ENCODE data around the gene SLC6A13. TPM values are rescaled to one million over a fixed set of nuclear protein-coding genes. Genes with fewer than 3 reads are reported as not detected.

SLC6A13 gene
- total RNA-seq, 3 donors from 2014 or later = 1.3 TPM; not detected in 2

DNA sequence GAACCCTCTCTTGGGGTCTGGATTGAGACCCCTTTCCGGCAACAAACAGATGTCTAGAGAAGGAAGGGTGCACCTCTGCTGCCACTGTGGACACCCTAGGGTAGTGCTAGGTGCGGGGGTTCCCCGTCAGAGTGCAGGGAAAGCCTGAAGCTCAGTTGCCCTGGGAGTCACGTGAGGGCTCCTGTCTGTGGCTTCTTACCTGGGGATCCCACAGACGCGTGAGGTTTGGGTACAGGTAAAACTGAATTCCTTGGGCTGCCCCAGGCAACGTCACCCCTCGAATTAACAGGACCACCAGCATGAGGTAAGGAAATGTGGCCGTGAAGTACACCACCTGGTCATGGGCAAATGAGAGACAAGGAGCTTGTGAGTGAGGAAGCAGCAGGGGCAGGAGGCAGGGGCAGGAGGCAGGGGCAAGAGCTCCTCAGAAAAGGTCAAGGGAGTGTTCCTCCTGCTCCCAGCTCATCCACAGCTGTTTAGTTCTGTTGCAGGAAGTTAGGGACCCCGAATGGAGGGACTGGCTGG is 27.7 kb downstream of the SLC6A13 start:
- TF ChIP-seq POLR2AphosphoS5 (IDR thresholded peaks at IDR 0.05) (no peak), POLR2A (IDR thresholded peaks at IDR 0.05) (no peak)
- TF ChIP-seq, protein P1, sequence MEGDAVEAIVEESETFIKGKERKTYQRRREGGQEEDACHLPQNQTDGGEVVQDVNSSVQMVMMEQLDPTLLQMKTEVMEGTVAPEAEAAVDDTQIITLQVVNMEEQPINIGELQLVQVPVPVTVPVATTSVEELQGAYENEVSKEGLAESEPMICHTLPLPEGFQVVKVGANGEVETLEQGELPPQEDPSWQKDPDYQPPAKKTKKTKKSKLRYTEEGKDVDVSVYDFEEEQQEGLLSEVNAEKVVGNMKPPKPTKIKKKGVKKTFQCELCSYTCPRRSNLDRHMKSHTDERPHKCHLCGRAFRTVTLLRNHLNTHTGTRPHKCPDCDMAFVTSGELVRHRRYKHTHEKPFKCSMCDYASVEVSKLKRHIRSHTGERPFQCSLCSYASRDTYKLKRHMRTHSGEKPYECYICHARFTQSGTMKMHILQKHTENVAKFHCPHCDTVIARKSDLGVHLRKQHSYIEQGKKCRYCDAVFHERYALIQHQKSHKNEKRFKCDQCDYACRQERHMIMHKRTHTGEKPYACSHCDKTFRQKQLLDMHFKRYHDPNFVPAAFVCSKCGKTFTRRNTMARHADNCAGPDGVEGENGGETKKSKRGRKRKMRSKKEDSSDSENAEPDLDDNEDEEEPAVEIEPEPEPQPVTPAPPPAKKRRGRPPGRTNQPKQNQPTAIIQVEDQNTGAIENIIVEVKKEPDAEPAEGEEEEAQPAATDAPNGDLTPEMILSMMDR (IDR thresholded peaks at IDR 0.05) = no peak
- Histone ChIP-seq H3K27me3 (no peaks in the 10 kb centered on the region), H3K27ac (no peak overlapping the region), H3K9me3 (peaks cover 13 to 14% of the 10 kb centered on the region in 2 donors), H3K36me3 (no peaks in the 10 kb centered on the region), H3K4me1 (no peaks in the 10 kb centered on the region), H3K4me3 (no peak overlapping the region)
- intact Hi-C loops (cut with DNase I; ENCODE audit: low total_unique reads) = no loop called here
- peak in 1 of 2 donors; percentile 25 for DNase-seq (ENCODE audit: low spot score in 2 of 2)

DNA sequence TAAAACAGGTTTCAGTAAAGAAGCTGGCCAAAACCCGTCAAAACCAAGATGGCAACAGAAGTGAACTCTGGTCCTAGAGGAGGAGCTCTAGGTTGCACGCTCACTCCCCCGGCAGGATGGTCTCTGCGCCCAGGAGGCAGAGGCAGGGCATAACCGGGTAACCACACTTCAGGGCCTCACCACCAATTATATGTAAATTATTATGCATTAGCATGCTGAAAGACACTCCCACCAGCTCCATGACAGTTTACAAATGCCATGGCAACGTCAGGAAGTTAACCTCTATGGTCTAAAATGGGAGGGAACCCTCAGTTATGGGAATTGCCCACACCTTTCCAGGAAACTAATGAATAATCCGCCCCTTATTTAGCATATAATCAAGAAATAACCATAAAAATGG is 28.6 kb downstream of the SLC6A13 start:
- intact Hi-C loops (cut with DNase I; ENCODE audit: low total_unique reads) = no loop called here
- Histone ChIP-seq H3K4me1 (no peaks in the 10 kb centered on the region), H3K27me3 (no peaks in the 10 kb centered on the region), H3K36me3 (no peaks in the 10 kb centered on the region), H3K9me3 (peaks cover 13 to 14% of the 10 kb centered on the region in 2 donors), H3K27ac (no peak overlapping the region), H3K4me3 (no peak overlapping the region)
- TF ChIP-seq POLR2AphosphoS5 (IDR thresholded peaks at IDR 0.05) = no peak
- no peak for TF ChIP-seq POLR2A (IDR thresholded peaks at IDR 0.05)
- TF ChIP-seq, protein P1 (IDR thresholded peaks at IDR 0.05) = no peak
- DNase-seq (ENCODE audit: low spot score in 2 of 2) = no peak

DNA sequence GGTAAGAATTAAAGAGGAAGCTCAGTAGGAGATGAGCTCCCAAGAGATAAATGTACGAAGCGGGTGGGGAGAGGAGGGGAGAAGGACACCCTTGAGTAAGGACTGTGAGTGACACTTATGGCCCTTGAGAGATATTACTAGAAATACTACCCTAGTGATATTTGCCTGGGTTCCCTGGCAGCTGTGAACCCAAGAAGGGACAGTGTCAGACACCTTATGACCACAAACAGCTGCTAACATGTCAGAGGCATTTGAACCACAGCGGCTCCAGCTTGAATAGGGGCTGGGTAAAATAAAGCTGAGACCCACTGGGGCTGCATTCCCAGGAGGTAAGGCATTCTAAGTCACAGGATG is 29.0 kb downstream of the SLC6A13 start:
- peak in 1 of 2 donors; percentile 27 for DNase-seq (ENCODE audit: low spot score in 2 of 2)
- Histone ChIP-seq H3K27me3 (no peaks in the 10 kb centered on the region), H3K4me3 (no peak overlapping the region), H3K27ac (no peak overlapping the region), H3K4me1 (no peaks in the 10 kb centered on the region), H3K36me3 (no peaks in the 10 kb centered on the region), H3K9me3 (peaks cover 13 to 14% of the 10 kb centered on the region in 2 donors)
- intact Hi-C loops (cut with DNase I; ENCODE audit: low total_unique reads) = no loop called here
- TF ChIP-seq POLR2AphosphoS5 (IDR thresholded peaks at IDR 0.05) = no peak

DNA sequence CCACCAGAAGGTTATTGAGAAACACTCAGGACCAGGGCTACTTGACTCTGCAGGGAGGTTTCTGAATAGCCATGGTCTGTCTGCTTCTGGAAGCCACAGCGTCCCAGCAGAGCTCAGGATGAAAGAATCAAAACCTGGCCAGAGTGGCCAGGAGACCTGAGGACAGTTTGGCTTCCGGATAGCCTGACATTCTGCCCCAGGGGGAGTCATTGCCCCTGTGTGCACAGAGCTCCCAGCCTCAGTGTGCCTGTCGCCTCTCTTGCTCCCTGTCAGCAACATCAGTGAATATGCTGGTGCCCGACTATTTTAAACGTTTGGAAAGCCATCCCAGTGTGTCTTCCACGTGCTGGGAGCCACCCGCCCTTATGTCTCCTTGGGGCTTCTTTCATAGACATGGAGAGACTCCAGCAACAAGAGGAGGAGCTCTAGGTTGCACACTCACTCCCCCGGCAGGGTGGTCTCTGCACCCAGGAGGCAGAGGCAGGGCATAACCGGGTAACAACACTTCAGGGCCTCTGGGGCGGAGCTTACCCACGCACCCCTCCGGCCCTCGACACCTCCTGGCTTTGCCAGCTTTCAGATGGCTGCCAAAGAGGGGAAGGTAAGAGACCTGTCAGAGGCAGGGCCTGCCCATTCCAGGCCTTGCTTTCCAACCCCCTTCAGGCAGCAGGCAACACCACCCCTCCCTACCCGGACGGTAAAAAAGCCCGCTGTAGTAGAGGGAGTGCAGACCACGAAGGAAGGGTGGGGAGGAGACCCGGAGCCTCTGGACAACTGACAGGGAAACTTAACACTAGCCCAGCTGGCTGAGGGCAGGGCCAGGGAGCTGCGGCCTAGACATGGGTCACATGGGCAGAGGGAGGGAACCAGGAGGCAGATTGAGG is 29.7 kb downstream of the SLC6A13 start:
- Histone ChIP-seq H3K27ac (no peak overlapping the region), H3K27me3 (no peaks in the 10 kb centered on the region), H3K4me1 (no peaks in the 10 kb centered on the region), H3K36me3 (no peaks in the 10 kb centered on the region), H3K4me3 (no peak overlapping the region), H3K9me3 (peaks cover 13 to 14% of the 10 kb centered on the region in 2 donors)
- TF ChIP-seq POLR2AphosphoS5 (IDR thresholded peaks at IDR 0.05) = no peak
- TF ChIP-seq POLR2A (IDR thresholded peaks at IDR 0.05) = no peak
- TF ChIP-seq, protein P1 (IDR thresholded peaks at IDR 0.05) = no peak
- intact Hi-C loops (cut with DNase I; ENCODE audit: low total_unique reads) = no loop called here
- DNase-seq (ENCODE audit: low spot score in 2 of 2) = peak in 1 of 2 donors; percentile 34

DNA sequence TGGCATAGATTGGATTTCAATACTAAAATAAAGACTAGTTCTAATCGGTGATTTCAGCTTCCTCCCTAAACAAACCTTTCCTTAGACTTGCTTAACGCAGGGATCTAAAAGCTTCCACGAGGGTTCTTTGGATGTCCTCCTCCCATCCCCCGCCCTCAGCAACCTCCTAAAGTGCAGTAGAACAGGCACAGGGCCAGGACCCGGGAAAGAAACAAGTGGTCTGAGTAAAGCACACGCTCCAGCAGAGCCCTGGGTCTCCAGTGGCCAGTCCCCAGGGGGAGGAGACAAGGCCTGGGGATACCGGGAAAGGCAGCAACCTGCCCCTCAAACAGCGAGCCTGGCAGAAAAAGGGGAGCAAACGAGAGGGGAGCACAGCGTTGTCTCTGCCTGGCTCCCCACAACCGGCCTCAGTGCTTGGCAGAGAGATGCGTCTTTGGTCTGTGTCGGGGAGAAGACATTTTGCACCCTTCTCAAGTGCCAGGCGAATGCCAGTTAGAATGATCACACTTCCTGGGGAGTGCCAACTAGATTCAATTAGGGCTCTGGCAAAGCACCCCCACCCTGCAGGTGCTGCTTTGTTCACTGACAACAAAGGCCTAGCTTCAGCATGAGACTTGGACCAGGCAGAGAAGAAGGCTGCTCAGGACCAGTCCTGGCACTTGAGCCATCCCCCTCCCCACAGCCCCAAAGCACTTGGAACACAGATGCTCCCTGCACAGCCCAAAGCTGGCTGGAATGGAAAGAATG is 31.5 kb downstream of the SLC6A13 start:
- peak in 1 of 2 donors; percentile 36 for DNase-seq (ENCODE audit: low spot score in 2 of 2)
- no peaks in the 10 kb centered on the region for H3K4me1 ChIP-seq

More for the DNA sequence above, 31.5 kb downstream of the SLC6A13 start:
- Histone ChIP-seq H3K27ac (no peak overlapping the region), H3K9me3 (peaks cover 5 to 9% of the 10 kb centered on the region in 2 donors), H3K36me3 (no peaks in the 10 kb centered on the region), H3K4me3 (no peak overlapping the region), H3K27me3 (no peaks in the 10 kb centered on the region)
- TF ChIP-seq POLR2A (IDR thresholded peaks at IDR 0.05) (no peak), POLR2AphosphoS5 (IDR thresholded peaks at IDR 0.05) (no peak)
- TF ChIP-seq, protein P1 (IDR thresholded peaks at IDR 0.05) = no peak
- intact Hi-C loops (cut with DNase I; ENCODE audit: low total_unique reads) = no loop called here
